ENCODE measurements around the gene CACNA1C. TPM values are rescaled to one million over a fixed set of nuclear protein-coding genes. Genes with fewer than 3 reads are reported as not detected.

Gene CACNA1C
- total RNA-seq, 1 experiment from 2014 or later: 1.1 TPM

DNA sequence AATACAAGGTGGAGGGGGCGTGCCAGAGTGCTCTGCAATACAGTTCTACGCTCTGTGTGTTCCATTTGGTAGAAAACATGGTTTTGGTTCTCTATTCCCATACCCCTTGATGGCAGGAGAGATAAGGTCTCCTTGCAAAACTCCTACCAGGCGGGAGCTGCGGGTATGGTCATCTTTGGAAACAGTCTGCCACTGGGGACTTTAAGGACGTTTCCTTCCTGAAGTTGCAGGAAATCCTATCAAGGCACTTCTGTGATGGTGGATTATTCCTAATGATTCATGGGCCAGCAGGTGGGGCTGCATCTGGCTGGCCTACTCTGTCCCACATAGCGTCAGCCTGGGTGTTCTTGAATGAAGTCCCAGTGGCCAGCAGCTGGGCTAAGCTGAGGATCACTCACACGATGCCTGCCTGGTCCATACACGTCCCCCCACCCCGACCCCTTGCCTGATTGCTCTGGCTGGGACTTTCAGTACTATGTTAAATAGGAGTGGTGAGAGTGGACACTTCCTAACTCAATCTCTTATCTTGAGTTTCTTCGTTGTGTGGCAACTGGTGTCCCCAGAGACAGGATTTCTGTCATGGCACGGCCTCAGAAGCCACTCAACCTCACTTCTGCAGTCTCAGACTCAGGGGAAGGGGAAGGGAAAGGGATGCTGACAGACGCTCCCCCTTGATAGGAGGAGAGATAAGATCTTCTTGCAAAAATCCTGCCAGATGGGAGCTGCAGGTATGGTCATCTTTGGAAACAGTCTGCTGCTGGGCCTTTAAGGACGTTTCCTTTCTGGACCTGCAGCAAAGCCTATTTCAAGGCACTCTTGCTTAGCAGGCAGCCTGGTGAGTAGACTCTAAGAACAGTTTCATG, 680.9 kb downstream of the CACNA1C start:
- Mint-ChIP-seq H3K27me3 (ENCODE audit: low read depth) (peaks cover 26% of the 10 kb centered on the region), H3K9me3 (no peaks in the 10 kb centered on the region; a peak in 1 of 5 replicates), H3K4me1 (peaks cover 0 to 3% of the 10 kb centered on the region in 2 experiments; a peak in 2 of 4 replicates), H3K27ac (no peak overlapping the region; a peak in 1 of 7 replicates), H3K4me3 (no peak overlapping the region), H3K36me3 (ENCODE audit: insufficient read depth in 1 of 3, low read depth in 3 of 3) (no peaks in the 10 kb centered on the region)
- Histone ChIP-seq H3K23ac (ENCODE audit: insufficient read length, low read depth, low read length) (no peak overlapping the region), H3K79me1 (ENCODE audit: insufficient read depth, low read depth, low read length, poor library complexity, severe bottlenecking) (no peaks in the 10 kb centered on the region), H2BK12ac (ENCODE audit: insufficient read length, low read depth, low read length) (no peak overlapping the region), H4K20me1 (ENCODE audit: control insufficient read depth, insufficient read depth, insufficient read length) (no peaks in the 10 kb centered on the region), H2AFZ (ENCODE audit: low read length) (no peak overlapping the region), H2BK15ac (ENCODE audit: low read depth, low read length) (no peak overlapping the region), H3K4me1 (ENCODE audit: insufficient read depth, low read length) (no peaks in the 10 kb centered on the region), H3K27me3 (ENCODE audit: insufficient read depth, low read length) (no peaks in the 10 kb centered on the region), H2BK20ac (ENCODE audit: low read depth, low read length, poor library complexity, severe bottlenecking) (no peak overlapping the region), H4K5ac (ENCODE audit: insufficient read length, low read depth, low read length) (no peak overlapping the region), H3K23me2 (ENCODE audit: insufficient read length, low read depth, low read length, poor library complexity, severe bottlenecking) (no peaks in the 10 kb centered on the region), H2AK5ac (ENCODE audit: insufficient read length, low read length) (no peak overlapping the region), H2BK120ac (ENCODE audit: low read depth, low read length, poor library complexity, severe bottlenecking) (no peak overlapping the region), H4K8ac (replicated peaks; ENCODE audit: insufficient read length, low read depth, low read length) (no peak overlapping the region), H3K56ac (ENCODE audit: insufficient read length, low read depth, low read length) (no peak overlapping the region), H3K4me2 (ENCODE audit: insufficient read depth, insufficient read length, low read length) (no peak overlapping the region), H2BK5ac (ENCODE audit: insufficient read length, low read length) (no peak overlapping the region), H4K91ac (ENCODE audit: insufficient read length, low read depth, low read length) (no peak overlapping the region), H3K9ac (ENCODE audit: extremely low read depth, insufficient read length, low read length) (no peak overlapping the region), H3K79me2 (ENCODE audit: insufficient read depth, low read length) (no peaks in the 10 kb centered on the region), H3K18ac (ENCODE audit: insufficient read length, low read depth, low read length) (no peak overlapping the region), H3K14ac (ENCODE audit: insufficient read depth, low read length) (no peak overlapping the region), H3T11ph (ENCODE audit: low read length) (no peak overlapping the region), H3K27ac (ENCODE audit: insufficient read length, low read depth, low read length) (no peak overlapping the region), H3K9me3 (ENCODE audit: control insufficient read depth, low read depth, low read length) (no peaks in the 10 kb centered on the region), H3K4ac (ENCODE audit: low read depth, low read length) (no peak overlapping the region)
- WGBS (ENCODE audit: extremely low coverage, insufficient read length, low lambda C conversion rate): no CpG with 5 or more reads among the region's 13 CpGs
- DNase-seq: no peak
- TF ChIP-seq, protein P1, sequence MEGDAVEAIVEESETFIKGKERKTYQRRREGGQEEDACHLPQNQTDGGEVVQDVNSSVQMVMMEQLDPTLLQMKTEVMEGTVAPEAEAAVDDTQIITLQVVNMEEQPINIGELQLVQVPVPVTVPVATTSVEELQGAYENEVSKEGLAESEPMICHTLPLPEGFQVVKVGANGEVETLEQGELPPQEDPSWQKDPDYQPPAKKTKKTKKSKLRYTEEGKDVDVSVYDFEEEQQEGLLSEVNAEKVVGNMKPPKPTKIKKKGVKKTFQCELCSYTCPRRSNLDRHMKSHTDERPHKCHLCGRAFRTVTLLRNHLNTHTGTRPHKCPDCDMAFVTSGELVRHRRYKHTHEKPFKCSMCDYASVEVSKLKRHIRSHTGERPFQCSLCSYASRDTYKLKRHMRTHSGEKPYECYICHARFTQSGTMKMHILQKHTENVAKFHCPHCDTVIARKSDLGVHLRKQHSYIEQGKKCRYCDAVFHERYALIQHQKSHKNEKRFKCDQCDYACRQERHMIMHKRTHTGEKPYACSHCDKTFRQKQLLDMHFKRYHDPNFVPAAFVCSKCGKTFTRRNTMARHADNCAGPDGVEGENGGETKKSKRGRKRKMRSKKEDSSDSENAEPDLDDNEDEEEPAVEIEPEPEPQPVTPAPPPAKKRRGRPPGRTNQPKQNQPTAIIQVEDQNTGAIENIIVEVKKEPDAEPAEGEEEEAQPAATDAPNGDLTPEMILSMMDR (conservative IDR thresholded peaks at IDR 0.05): peak; percentile 44; the same call in 2 of the 3 replicates

Data from H9 (cell line).